ENCODE data around the gene PSMB4. TPM values are rescaled to one million over a fixed set of nuclear protein-coding genes. Genes with fewer than 3 reads are reported as not detected.

Gene PSMB4
- total RNA-seq, 2 experiments from 2014 or later: 284 to 365 TPM

DNA sequence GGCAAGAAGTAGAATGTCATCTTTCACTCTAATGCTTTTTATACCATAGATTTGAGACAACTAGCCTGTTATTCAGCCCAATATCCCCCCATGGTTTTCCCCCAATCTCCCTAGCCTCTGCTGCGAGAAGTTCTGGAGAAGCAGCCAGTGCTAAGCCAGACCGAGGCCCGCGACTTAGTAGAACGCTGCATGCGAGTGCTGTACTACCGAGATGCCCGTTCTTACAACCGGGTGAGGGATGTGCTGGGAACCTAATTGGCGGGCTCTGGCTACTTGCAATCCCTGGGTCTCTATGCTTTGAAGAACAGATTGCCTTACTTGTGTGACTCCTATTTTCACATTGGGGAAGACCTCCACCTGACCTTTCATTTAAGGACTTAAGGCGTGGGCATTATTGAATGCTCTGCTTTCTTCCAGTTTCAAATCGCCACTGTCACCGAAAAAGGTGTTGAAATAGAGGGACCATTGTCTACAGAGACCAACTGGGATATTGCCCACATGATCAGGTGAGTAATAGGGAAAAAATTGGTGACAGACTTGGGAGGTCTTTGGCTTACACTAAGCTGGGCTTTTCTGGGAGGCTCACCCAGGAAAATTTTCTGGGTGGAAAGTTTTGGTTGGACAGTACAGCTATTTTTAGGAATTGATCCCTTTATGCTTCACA is 1.9 kb downstream of the PSMB4 start:
- ATAC-seq: no peak
- H3K4me1 Mint-ChIP-seq: peaks cover 34% of the 10 kb centered on the region
- CTCF ChIA-PET: no interaction called here
- H3K9me3 Mint-ChIP-seq (ENCODE audit: low read depth): no peaks in the 10 kb centered on the region
- peak overlapping the region; percentile 83 for H3K4me3 Mint-ChIP-seq
- peaks cover 41% of the 10 kb centered on the region for H3K36me3 Mint-ChIP-seq
- H3K27ac Mint-ChIP-seq: no peak overlapping the region
- no peaks in the 10 kb centered on the region for H3K27me3 Mint-ChIP-seq
- DNase-seq: no peak

GRCh38 chr1:151401860-151402259 is 2.5 kb downstream of the PSMB4 start:
- Mint-ChIP-seq H3K4me1 (peaks cover 34% of the 10 kb centered on the region), H3K4me3 (no peak overlapping the region), H3K36me3 (peaks cover 44% of the 10 kb centered on the region), H3K27ac (peak overlapping the region; percentile 8), H3K27me3 (no peaks in the 10 kb centered on the region), H3K9me3 (ENCODE audit: low read depth) (no peaks in the 10 kb centered on the region)
- ATAC-seq: no peak
- DNase-seq: no peak
- CTCF ChIA-PET: interaction anchor here (1.2 kb wide), 1 partner anchor 61 kb away, joined by 4 read pairs; no protein-coding TSS in a partner anchor

GRCh38 chr1:151402764-151403163 is 3.4 kb downstream of the PSMB4 start:
- no peak for ATAC-seq
- DNase-seq: no peak
- CTCF ChIA-PET: interaction anchor here (1.2 to 1.3 kb wide), 2 partner anchors 62 to 122 kb away, joined by 3 to 4 read pairs; no protein-coding TSS in a partner anchor
- Mint-ChIP-seq H3K4me1 (peaks cover 34% of the 10 kb centered on the region), H3K36me3 (peaks cover 50% of the 10 kb centered on the region), H3K9me3 (ENCODE audit: low read depth) (no peaks in the 10 kb centered on the region), H3K27me3 (no peaks in the 10 kb centered on the region), H3K27ac (peak overlapping the region; percentile 61), H3K4me3 (no peak overlapping the region)

DNA sequence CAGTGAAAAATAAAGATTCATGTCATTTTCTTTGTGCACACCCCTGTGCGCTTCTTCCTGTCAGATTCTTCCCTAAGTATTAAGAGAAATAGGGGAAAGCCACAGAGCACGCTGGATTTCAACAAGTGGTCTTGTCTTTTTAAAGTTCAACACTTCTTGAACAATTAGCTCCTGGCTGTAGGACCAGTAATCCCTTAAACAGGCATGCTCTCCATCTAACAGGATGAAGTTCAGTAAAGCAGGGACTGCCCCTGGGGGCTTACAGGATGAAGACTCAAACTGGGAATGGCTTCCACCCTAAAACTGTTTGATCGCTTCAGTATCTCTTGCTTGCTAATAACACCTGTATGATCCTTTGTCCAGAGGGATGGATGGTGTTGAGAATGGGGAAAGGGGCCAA is 4.2 kb downstream of the PSMB4 start:
- DNase-seq (no peak), ATAC-seq (no peak)
- H3K4me1 Mint-ChIP-seq: peaks cover 30% of the 10 kb centered on the region
- H3K36me3 Mint-ChIP-seq: peaks cover 52% of the 10 kb centered on the region
- no peaks in the 10 kb centered on the region for H3K9me3 Mint-ChIP-seq (ENCODE audit: low read depth)
- no peak overlapping the region for H3K27ac Mint-ChIP-seq
- H3K27me3 Mint-ChIP-seq: no peaks in the 10 kb centered on the region
- CTCF ChIA-PET: interaction anchor here (1.3 kb wide), 1 partner anchor 123 kb away, joined by 3 read pairs; no protein-coding TSS in a partner anchor
- no peak overlapping the region for H3K4me3 Mint-ChIP-seq

DNA sequence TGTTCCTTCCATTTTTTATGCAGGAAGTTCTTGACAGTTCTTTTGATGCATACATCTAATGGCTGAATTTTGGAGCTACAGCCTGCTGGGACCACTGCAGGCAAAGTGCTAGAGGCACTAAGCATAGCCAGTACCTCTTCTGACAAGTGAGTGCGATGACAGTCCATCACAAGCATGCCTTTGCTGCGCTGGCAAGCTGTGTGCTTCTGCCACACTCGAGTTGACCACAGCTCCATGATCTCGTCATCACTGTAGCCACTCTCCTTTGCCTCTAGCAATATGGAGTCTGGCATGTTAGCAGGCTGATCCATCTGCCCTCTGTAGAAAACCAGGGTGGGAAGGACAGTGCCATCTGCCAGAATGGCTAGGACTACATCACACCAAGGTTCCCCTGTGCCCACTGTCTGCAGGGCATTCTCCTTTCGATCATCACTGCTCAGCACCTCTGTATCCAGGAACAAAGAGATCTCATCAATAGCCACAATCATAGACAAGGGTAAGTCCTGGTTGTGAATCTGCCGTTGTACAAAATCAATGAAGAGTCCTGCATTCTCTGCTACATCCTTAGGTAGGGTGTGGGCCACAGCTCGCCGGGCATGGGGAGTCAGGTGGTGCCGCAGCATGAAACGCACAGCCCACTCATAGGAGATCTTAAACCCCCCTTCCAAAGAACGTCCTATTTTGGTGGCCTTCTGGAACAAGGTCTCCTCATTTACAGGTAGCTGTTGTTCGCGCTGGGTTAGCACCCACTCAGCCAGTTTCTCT is 6.0 kb downstream of the PSMB4 start:
- Mint-ChIP-seq H3K27me3 (no peaks in the 10 kb centered on the region), H3K4me3 (no peak overlapping the region), H3K36me3 (peaks cover 53% of the 10 kb centered on the region), H3K9me3 (ENCODE audit: low read depth) (no peaks in the 10 kb centered on the region), H3K27ac (no peak overlapping the region), H3K4me1 (peaks cover 20% of the 10 kb centered on the region)
- CTCF ChIA-PET: interaction anchor here (2.0 kb wide), 1 partner anchor 13 kb away, joined by 8 read pairs; no protein-coding TSS in a partner anchor
- DNase-seq (no peak), ATAC-seq (peak; percentile 20)

GRCh38 chr1:151406176-151406575 is 6.8 kb downstream of the PSMB4 start:
- CTCF ChIA-PET: interaction anchor here (1.6 to 2.0 kb wide), 2 partner anchors 13 to 105 kb away, joined by 3 to 8 read pairs; no protein-coding TSS in a partner anchor
- peaks cover 51% of the 10 kb centered on the region for H3K36me3 Mint-ChIP-seq
- H3K4me3 Mint-ChIP-seq: no peak overlapping the region
- no peaks in the 10 kb centered on the region for H3K27me3 Mint-ChIP-seq
- ATAC-seq: no peak
- no peaks in the 10 kb centered on the region for H3K9me3 Mint-ChIP-seq (ENCODE audit: low read depth)
- DNase-seq: no peak
- H3K27ac Mint-ChIP-seq: no peak overlapping the region
- H3K4me1 Mint-ChIP-seq: peaks cover 12% of the 10 kb centered on the region

DNA sequence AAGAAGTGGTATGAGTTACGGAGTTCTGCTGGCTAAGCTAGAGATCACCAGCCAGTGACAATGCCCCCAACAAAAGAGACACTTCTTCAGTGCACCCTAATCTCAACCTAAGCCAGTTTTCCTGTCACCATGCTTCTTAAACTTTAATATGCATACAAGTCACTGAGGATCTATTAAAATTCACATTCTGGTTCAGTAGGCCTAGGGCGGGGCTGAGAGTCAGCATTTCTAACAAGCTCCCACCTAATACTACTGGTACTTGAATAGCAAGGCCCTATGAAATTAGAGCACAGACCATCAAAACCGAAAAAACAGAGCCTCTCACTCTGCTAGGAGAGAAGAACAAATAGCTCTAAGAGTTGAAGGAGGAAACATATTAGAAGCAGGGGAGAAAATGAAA is 7.9 kb downstream of the PSMB4 start:
- H3K4me1 Mint-ChIP-seq: peaks cover 3% of the 10 kb centered on the region

GRCh38 chr1:151408891-151409290 is 9.5 kb downstream of the PSMB4 start:
- Mint-ChIP-seq H3K27me3 (no peaks in the 10 kb centered on the region), H3K4me3 (no peak overlapping the region), H3K27ac (no peak overlapping the region), H3K4me1 (peaks cover 2% of the 10 kb centered on the region), H3K36me3 (peaks cover 49% of the 10 kb centered on the region), H3K9me3 (ENCODE audit: low read depth) (no peaks in the 10 kb centered on the region)
- DNase-seq (no peak), ATAC-seq (no peak)
- CTCF ChIA-PET: interaction anchor here (0.7 kb wide), 1 partner anchor 69 kb away, joined by 3 read pairs; no protein-coding TSS in a partner anchor

More for the DNA sequence above, 7.9 kb downstream of the PSMB4 start:
- Mint-ChIP-seq H3K36me3 (peaks cover 50% of the 10 kb centered on the region), H3K27ac (no peak overlapping the region), H3K4me3 (no peak overlapping the region), H3K27me3 (no peaks in the 10 kb centered on the region), H3K9me3 (ENCODE audit: low read depth) (no peaks in the 10 kb centered on the region)
- CTCF ChIA-PET: interaction anchor here (1.6 kb wide), 1 partner anchor 106 kb away, joined by 3 read pairs; no protein-coding TSS in a partner anchor
- DNase-seq: no peak
- ATAC-seq: no peak

DNA sequence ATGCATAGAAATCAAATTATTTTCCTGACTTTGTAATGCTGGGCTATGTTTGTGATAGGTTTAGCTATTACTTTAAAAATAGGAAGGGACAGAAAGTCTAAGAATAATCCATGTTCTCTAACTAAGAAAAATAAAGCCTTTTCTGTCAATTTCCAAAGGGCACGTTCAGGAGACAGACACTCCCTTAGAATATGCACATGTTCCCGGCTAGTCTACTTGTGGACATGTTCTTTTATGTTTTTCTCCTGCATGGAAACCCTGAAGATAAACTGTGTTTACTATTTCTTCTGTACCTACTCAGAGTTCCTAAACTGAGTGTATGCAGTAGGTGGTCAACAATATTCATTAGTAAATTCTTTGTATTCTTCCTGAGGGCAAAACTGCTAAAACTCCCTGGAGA is 12.5 kb downstream of the PSMB4 start:
- Mint-ChIP-seq H3K27me3 (no peaks in the 10 kb centered on the region), H3K4me1 (no peaks in the 10 kb centered on the region), H3K27ac (no peak overlapping the region), H3K4me3 (no peak overlapping the region), H3K36me3 (peaks cover 45% of the 10 kb centered on the region), H3K9me3 (ENCODE audit: low read depth) (no peaks in the 10 kb centered on the region)
- no peak for DNase-seq
- ATAC-seq: no peak
- CTCF ChIA-PET: no interaction called here

DNA sequence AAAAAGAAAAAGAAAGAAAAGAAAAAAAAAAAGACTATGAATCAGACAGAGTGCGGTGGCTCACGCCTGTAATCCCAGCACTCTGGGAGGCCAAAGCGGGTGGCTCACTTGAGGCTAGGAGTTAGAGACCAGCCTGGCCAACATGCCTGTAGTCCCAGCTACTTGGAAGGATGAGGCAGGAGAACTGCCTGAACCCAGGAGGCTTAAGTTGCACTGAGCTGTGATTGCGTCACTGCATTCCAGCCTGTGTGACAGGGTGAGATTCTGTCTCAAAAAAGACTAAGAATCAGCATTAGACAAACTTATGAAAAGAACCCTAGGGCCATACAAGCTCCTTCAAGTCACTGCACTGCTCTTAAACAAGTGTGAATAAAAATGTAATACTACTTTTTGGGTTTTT is 16.9 kb downstream of the PSMB4 start:
- Mint-ChIP-seq H3K36me3 (peaks cover 36% of the 10 kb centered on the region), H3K27me3 (no peaks in the 10 kb centered on the region), H3K4me1 (no peaks in the 10 kb centered on the region), H3K9me3 (ENCODE audit: low read depth) (no peaks in the 10 kb centered on the region), H3K27ac (no peak overlapping the region), H3K4me3 (no peak overlapping the region)
- CTCF ChIA-PET: interaction anchor here (1.2 to 1.5 kb wide), 2 partner anchors 76 to 116 kb away, joined by 4 to 6 read pairs; no protein-coding TSS in a partner anchor
- no peak for ATAC-seq
- no peak for DNase-seq

DNA sequence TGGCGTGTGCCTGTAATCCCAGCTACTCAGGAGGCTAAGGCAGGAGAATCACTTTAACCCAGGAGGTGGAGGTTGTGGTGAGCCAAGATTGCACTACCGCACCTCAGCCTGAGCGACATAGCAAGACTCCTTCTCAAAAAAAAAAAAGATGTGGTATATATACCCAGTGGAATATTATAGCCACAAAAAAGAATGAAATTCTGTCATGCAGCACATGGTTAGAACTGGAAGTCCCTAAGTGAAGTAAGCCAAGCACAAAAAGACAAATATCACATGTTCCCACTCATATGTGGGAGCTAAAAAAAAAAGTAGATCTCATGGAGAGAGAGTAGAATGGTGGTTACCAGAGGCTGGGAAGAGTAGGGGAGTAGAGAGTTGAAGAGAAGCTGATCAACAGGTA is 18.7 kb downstream of the PSMB4 start:
- ATAC-seq: no peak
- CTCF ChIA-PET: interaction anchor here (0.7 to 2.4 kb wide), 4 partner anchors 10 to 77 kb away, joined by 3 to 8 read pairs (median 4); partner anchors contain the start of gene RFX5
- H3K4me1 Mint-ChIP-seq: no peaks in the 10 kb centered on the region
- H3K36me3 Mint-ChIP-seq: peaks cover 31% of the 10 kb centered on the region
- H3K9me3 Mint-ChIP-seq (ENCODE audit: low read depth): no peaks in the 10 kb centered on the region
- no peak overlapping the region for H3K4me3 Mint-ChIP-seq
- H3K27me3 Mint-ChIP-seq: no peaks in the 10 kb centered on the region
- H3K27ac Mint-ChIP-seq: no peak overlapping the region
- DNase-seq: no peak

- CTCF ChIA-PET: interaction anchor here (2.4 kb wide), 1 partner anchor 14 kb away, joined by 8 read pairs; no protein-coding TSS in a partner anchor
These were observed 20.4 kb downstream of the PSMB4 start for GRCh38 chr1:151419819-151420218.

DNA sequence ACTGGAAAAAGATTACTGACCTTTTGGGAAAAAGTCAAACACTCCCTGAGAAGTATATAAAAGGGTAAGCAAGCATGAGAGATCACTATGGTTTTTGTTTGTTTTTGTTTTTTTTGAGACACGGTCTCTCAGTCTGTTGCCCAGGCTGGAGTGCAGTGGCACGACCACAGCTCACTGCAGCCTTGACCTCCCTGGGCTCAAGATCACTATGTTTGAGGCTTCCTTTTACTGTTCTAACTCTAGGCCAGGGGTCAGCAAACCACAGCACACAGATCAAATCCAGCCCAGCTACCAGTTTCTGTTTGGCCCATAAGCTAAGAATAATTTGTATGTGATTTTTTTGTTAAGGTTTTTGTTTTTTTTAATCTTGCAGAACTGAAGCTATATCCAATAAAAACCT is 25.7 kb downstream of the PSMB4 start:
- DNase-seq (no peak), ATAC-seq (no peak)
- no peak overlapping the region for H3K4me3 Mint-ChIP-seq
- CTCF ChIA-PET: interaction anchor here (0.9 kb wide), 1 partner anchor 19 kb away, joined by 3 read pairs; no protein-coding TSS in a partner anchor
- H3K9me3 Mint-ChIP-seq (ENCODE audit: low read depth): no peaks in the 10 kb centered on the region
- H3K36me3 Mint-ChIP-seq: peaks cover 44% of the 10 kb centered on the region
- no peaks in the 10 kb centered on the region for H3K4me1 Mint-ChIP-seq
- no peak overlapping the region for H3K27ac Mint-ChIP-seq
- H3K27me3 Mint-ChIP-seq: no peaks in the 10 kb centered on the region

More at GRCh38 chr1:151419819-151420218, 20.4 kb downstream of the PSMB4 start:
- Mint-ChIP-seq H3K27ac (no peak overlapping the region), H3K36me3 (peaks cover 36% of the 10 kb centered on the region), H3K27me3 (no peaks in the 10 kb centered on the region), H3K4me3 (no peak overlapping the region), H3K9me3 (ENCODE audit: low read depth) (no peaks in the 10 kb centered on the region), H3K4me1 (no peaks in the 10 kb centered on the region)
- DNase-seq: no peak
- no peak for ATAC-seq
